IMR-90 (cell line): Measurements from ENCODE around the gene GTF2A1L. TPM values are rescaled to one million over a fixed set of nuclear protein-coding genes. Genes with fewer than 3 reads are reported as not detected.

Experiments used
- ATAC-seq: fragments of 200-7000 bp; cut with Tn5 transposase; 2 replicates; pipeline ENCODE4 v1.9.1; 2020; ENCODE audit warnings: low read depth, mild to moderate bottlenecking, moderate library complexity
- BruUV-seq: library from RNA; stranded (reverse); fragments of 400-500 nt; replicated peaks from 2 replicates; lab custom pipeline; 2021; lab: Mats Ljungman, UMichigan
- CTCF ChIA-PET: fragments of 300-600 bp; formaldehyde crosslinking; extraction: SDS; loops from one replicate; lab custom pipeline; 2021; ENCODE audit warnings: antibody characterized with exemption; lab: Yijun Ruan, JAX
- POLR2A ChIA-PET: fragments of 300-600 bp; sonication (Branson Sonifier 250); formaldehyde crosslinking; loops from one replicate; lab custom pipeline; 2022; ENCODE audit warnings: antibody characterized with exemption; ENCODE audit not compliant: unreplicated experiment; lab: Charles Lee
- DNase-seq: peaks from one replicate; pipeline ENCODE4 v3.0.0; 2013
- H2AFZ ChIP-seq: replicated peaks from 2 replicates; pipeline ENCODE3; 2013; ENCODE audit warnings: low read length, mild to moderate bottlenecking; ENCODE audit not compliant: poor library complexity
- H2AK5ac ChIP-seq: 2 replicates; pipeline ENCODE4 v1.6.1; 2013; ENCODE audit warnings: low read depth, low read length, inconsistent platforms
- H2AK9ac ChIP-seq: replicated peaks from 2 replicates; pipeline ENCODE3; 2013; ENCODE audit warnings: mild to moderate bottlenecking, low read depth, low read length, moderate library complexity; ENCODE audit not compliant: poor library complexity
- H2BK120ac ChIP-seq: 2 replicates; pipeline ENCODE4 v1.6.1; 2013; ENCODE audit warnings: low read depth, low read length, inconsistent platforms
- H2BK15ac ChIP-seq: 3 replicates; pipeline ENCODE4 v1.6.1; 2013; ENCODE audit warnings: low read depth, low read length, inconsistent platforms
- H2BK20ac ChIP-seq: 2 replicates; pipeline ENCODE4 v1.6.1; 2013; ENCODE audit warnings: low read depth, mild to moderate bottlenecking, inconsistent platforms, low read length, moderate library complexity
- H2BK5ac ChIP-seq: 2 replicates; pipeline ENCODE4 v1.6.1; 2013; ENCODE audit warnings: mild to moderate bottlenecking, low read depth, low read length, inconsistent platforms; ENCODE audit not compliant: poor library complexity, severe bottlenecking
- H3K14ac ChIP-seq: replicated peaks from 2 replicates; pipeline ENCODE4 v1.6.1; 2013; ENCODE audit warnings: low read depth, low read length, inconsistent platforms
- H3K18ac ChIP-seq: 2 replicates; pipeline ENCODE4 v1.6.1; 2013; ENCODE audit warnings: low read depth, low read length, control low read depth
- H3K23ac ChIP-seq: 2 replicates; pipeline ENCODE4 v1.6.1; 2013; ENCODE audit warnings: low read depth, low read length, inconsistent platforms
- H3K27ac ChIP-seq: 2 replicates; pipeline ENCODE4 v1.5.1; 2013; ENCODE audit warnings: mild to moderate bottlenecking, control low read depth, low read length; ENCODE audit not compliant: insufficient read depth
- H3K27me3 ChIP-seq: 2 replicates; pipeline ENCODE4 v1.6.1; 2013; ENCODE audit warnings: low read length; ENCODE audit not compliant: control insufficient read depth, insufficient read depth
- H3K36me3 ChIP-seq: 2 replicates; pipeline ENCODE4 v1.6.1; 2013; ENCODE audit warnings: low read length, mixed read lengths; ENCODE audit not compliant: control insufficient read depth, insufficient read depth
- H3K4ac ChIP-seq: 2 replicates; pipeline ENCODE4 v1.6.1; 2013; ENCODE audit warnings: low read depth, low read length, inconsistent platforms
- H3K4me1 ChIP-seq: 2 replicates; pipeline ENCODE4 v1.6.1; 2013; ENCODE audit warnings: low read length, mixed read lengths; ENCODE audit not compliant: control insufficient read depth, insufficient read depth
- H3K4me2 ChIP-seq: 2 replicates; pipeline ENCODE4 v1.6.1; 2013; ENCODE audit warnings: low read depth, mild to moderate bottlenecking, control low read depth, low read length, moderate library complexity
- H3K4me3 ChIP-seq: 2 replicates; pipeline ENCODE4 v1.5.1; 2013; ENCODE audit warnings: low read depth, mild to moderate bottlenecking, control low read depth, low read length, moderate library complexity; ENCODE audit not compliant: insufficient read depth
- H3K56ac ChIP-seq: 2 replicates; pipeline ENCODE4 v1.6.1; 2013; ENCODE audit warnings: low read length, inconsistent platforms; ENCODE audit not compliant: insufficient read depth; ENCODE audit errors: extremely low read depth
- H3K79me1 ChIP-seq, 2 experiments: 2 replicates each; pipeline ENCODE4 v1.6.1; 2013; ENCODE audit warnings: low read length in 2 of 2, inconsistent platforms in 1 of 2, low read depth in 1 of 2
- H3K9ac ChIP-seq: 2 replicates; pipeline ENCODE4 v1.6.1; 2013; ENCODE audit warnings: low read depth, low read length, control low read depth
- H3K9me1 ChIP-seq: 2 replicates; pipeline ENCODE4 v1.6.1; 2013; ENCODE audit warnings: low read length, inconsistent platforms; ENCODE audit not compliant: insufficient read depth
- H3K9me3 ChIP-seq: 2 replicates; pipeline ENCODE4 v1.6.1; 2013; ENCODE audit warnings: low read length; ENCODE audit not compliant: control insufficient read depth, insufficient read depth
- H4K20me1 ChIP-seq: 2 replicates; pipeline ENCODE4 v1.6.1; 2013; ENCODE audit warnings: low read length, inconsistent platforms; ENCODE audit not compliant: insufficient read depth
- H4K5ac ChIP-seq: 2 replicates; pipeline ENCODE4 v1.6.1; 2013; ENCODE audit warnings: mild to moderate bottlenecking, low read depth, low read length, control low read depth
- H4K8ac ChIP-seq, 2 experiments: 2 replicates each; pipeline ENCODE4 v1.6.1; 2013; ENCODE audit warnings: low read depth in 2 of 2, low read length in 2 of 2, control low read depth in 1 of 2, inconsistent platforms in 1 of 2
- H4K91ac ChIP-seq: 2 replicates; pipeline ENCODE4 v1.6.1; 2013; ENCODE audit warnings: low read depth, low read length, inconsistent platforms; ENCODE audit not compliant: insufficient read depth
- SMC3 ChIP-seq: fragments of 150-350 bp; IDR thresholded peaks from 2 replicates; pipeline ENCODE4 v1.6.1; 2016; ENCODE audit warnings: low read depth, mild to moderate bottlenecking, antibody characterized with exemption, low read length, moderate library complexity
- WGBS, 2 experiments: methylation state at CpG; one replicate each; pipeline versions ENCODE4 v1.1.5 to v1.1.7; 2013; ENCODE audit warnings: missing lambda C conversion rate in 2 of 2; ENCODE audit not compliant: insufficient read length in 1 of 2; ENCODE audit errors: extremely low coverage in 2 of 2; 5-methylcytosine and 5-hydroxymethylcytosine counted together
- dilution Hi-C: fragments of 300-500 bp; cut with HindIII; formaldehyde crosslinking; loops from one replicate; pipeline ENCODE4 v1.14.3; 2018; ENCODE audit warnings: low sequenced_read_pairs; ENCODE audit not compliant: unreplicated experiment
- in situ Hi-C: fragments of 300-500 bp; cut with MboI; formaldehyde crosslinking; loops from 3 replicates; pipeline ENCODE4 v1.14.3; 2019; ENCODE audit warnings: low sequenced_read_pairs, inconsistent platforms, mixed read lengths
- intact Hi-C: fragments of 100-400 bp; cut with micrococcal nuclease; formaldehyde crosslinking; loops from 2 replicates; pipeline ENCODE4 v1.10.0; 2022
- polyA plus RNA-seq, 3 experiments: library from polyadenylated mRNA; depleted of rRNA; stranded (reverse); fragments of >200 nt; gene quantifications; 2 replicates each; pipeline ENCODE4 v1.2.3, GENCODE V29; 2012; ENCODE audit warnings: low replicate concordance in 1 of 3
- total RNA-seq: library from RNA; depleted of rRNA; stranded (reverse); fragments of >200 nt; gene quantifications from 2 replicates; pipeline ENCODE4 v1.2.3, GENCODE V29; 2012

Gene GTF2A1L
- total and polyA plus RNA-seq, 2 of the 4 experiments (the other 2 are of a cell fraction), result not detected

- no peak overlapping the region for H4K91ac ChIP-seq
- dilution Hi-C loops, result no loop called here
- no CpG with 5 or more reads among the region's 1 CpG for whole genome bisulfite sequencing, 2 experiments
- no peak overlapping the region for H3K4ac ChIP-seq
- H3K4me2 ChIP-seq, result no peak overlapping the region
- in situ Hi-C loops, result no loop called here
- H3K9me1 ChIP-seq, result no peaks in the 10 kb centered on the region
- ChIA-PET POLR2A (no interaction called here), CTCF (no interaction called here)
- intact Hi-C loops, result no loop called here
- H2BK5ac ChIP-seq, result no peak overlapping the region
- no peak overlapping the region for H3K56ac ChIP-seq
- no peaks in the 10 kb centered on the region for H3K27me3 ChIP-seq
- no peak overlapping the region for H3K27ac ChIP-seq
- H3K23ac ChIP-seq, result no peak overlapping the region
- peaks cover 4% of the 10 kb centered on the region; the same call in 1 of the 2 replicates for H3K36me3 ChIP-seq
- H3K9ac ChIP-seq, result no peak overlapping the region
- DNase-seq (no peak), ATAC-seq (no peak)
- H3K14ac ChIP-seq, result no peak overlapping the region
- H2AFZ ChIP-seq, result no peak overlapping the region
- no peak overlapping the region for H2AK9ac ChIP-seq
- no peak overlapping the region for H2BK120ac ChIP-seq
- H4K5ac ChIP-seq, result no peak overlapping the region
- no peak for TF ChIP-seq SMC3
- peaks cover 2% of the 10 kb centered on the region for H3K4me1 ChIP-seq
- no peak overlapping the region for H2BK20ac ChIP-seq
- H2BK15ac ChIP-seq, result no peak overlapping the region
- H2AK5ac ChIP-seq, result no peak overlapping the region
- no peaks in the 10 kb centered on the region for H4K20me1 ChIP-seq
- no peak overlapping the region for H4K8ac ChIP-seq
- BruUV-seq, result no TSS peak
- H3K79me1 ChIP-seq, result no peaks in the 10 kb centered on the region; a peak in 1 of 4 replicates
- H3K4me3 ChIP-seq, result no peak overlapping the region
- H3K9me3 ChIP-seq, result no peaks in the 10 kb centered on the region
- H3K18ac ChIP-seq, result no peak overlapping the region
Measured at GRCh38 chr2:48590017-48590416, 27.6 kb upstream of the GTF2A1L start.
